Endodermal cell (in vitro differentiated cells): Measurements from ENCODE around the gene CPE. TPM values are rescaled to one million over a fixed set of nuclear protein-coding genes. Genes with fewer than 3 reads are reported as not detected.

Source experiments
- DNase-seq: peaks from one replicate; pipeline ENCODE4 v3.0.0-alpha.2; 2017
- H3K27ac ChIP-seq: 2 replicates; pipeline ENCODE4 v1.5.1; 2013; ENCODE audit warnings: mild to moderate bottlenecking, low read depth, low read length, moderate library complexity
- H3K27me3 ChIP-seq: 2 replicates; pipeline ENCODE4 v1.6.1; 2013; ENCODE audit warnings: mild to moderate bottlenecking, low read length, moderate library complexity; ENCODE audit not compliant: insufficient read depth, control insufficient read depth, poor library complexity, severe bottlenecking
- H3K36me3 ChIP-seq: 2 replicates; pipeline ENCODE4 v1.7.0; 2013; ENCODE audit warnings: mild to moderate bottlenecking, low read length, moderate library complexity; ENCODE audit not compliant: control insufficient read depth, insufficient read depth
- H3K4me1 ChIP-seq: one replicate; pipeline ENCODE4 v1.7.0; 2013; ENCODE audit warnings: low read length; ENCODE audit not compliant: control insufficient read depth, insufficient read depth
- H3K4me3 ChIP-seq: 2 replicates; pipeline ENCODE4 v1.5.1; 2013; ENCODE audit warnings: mild to moderate bottlenecking, low read length, moderate library complexity
- H3K9ac ChIP-seq: 2 replicates; pipeline ENCODE4 v1.6.1; 2013; ENCODE audit warnings: mild to moderate bottlenecking, low read length, moderate library complexity; ENCODE audit not compliant: poor library complexity, severe bottlenecking; ENCODE audit errors: extremely low read depth
- H3K9me3 ChIP-seq: 2 replicates; pipeline ENCODE4 v1.6.1; 2013; ENCODE audit warnings: mild to moderate bottlenecking, low read length, moderate library complexity; ENCODE audit not compliant: control insufficient read depth
- H3K27ac Mint-ChIP-seq: 2 replicates; pipeline ENCODE4 v1.8.0; 2020; ENCODE audit warnings: mixed read lengths
- H3K27me3 Mint-ChIP-seq: 2 replicates; pipeline ENCODE4 v1.8.0; 2021; ENCODE audit warnings: mild to moderate bottlenecking, mixed read lengths; ENCODE audit not compliant: insufficient read depth
- H3K36me3 Mint-ChIP-seq: 2 replicates; pipeline ENCODE4 v1.8.0; 2020; ENCODE audit warnings: low read depth, mixed read lengths
- H3K4me1 Mint-ChIP-seq: 2 replicates; pipeline ENCODE4 v1.8.0; 2020; ENCODE audit warnings: mixed read lengths
- H3K4me3 Mint-ChIP-seq: 2 replicates; pipeline ENCODE4 v1.8.0; 2020; ENCODE audit warnings: mild to moderate bottlenecking, moderate library complexity, mixed read lengths
- H3K9me3 Mint-ChIP-seq: 2 replicates; pipeline ENCODE4 v1.8.0; 2020; ENCODE audit warnings: mild to moderate bottlenecking, mixed read lengths
- WGBS, 2 experiments: methylation state at CpG; one replicate each; pipeline versions ENCODE4 v1.1.5 to v1.1.7; 2013; ENCODE audit warnings: missing lambda C conversion rate in 2 of 2, mixed read lengths in 1 of 2; ENCODE audit not compliant: insufficient coverage in 1 of 2, insufficient read length in 1 of 2; 5-methylcytosine and 5-hydroxymethylcytosine counted together
- total RNA-seq, 2 donors: library from RNA; stranded (reverse); fragmentation: NEBNext Ultra II Directional in 1 of 2; extraction: Animal tissue kit (Norgen Biotek cat#: 25700) in 1 of 2; gene quantifications; 2 replicates in 1 of 2; 3 replicates in 1 of 2; pipeline ENCODE4 v1.2.1, GENCODE V29; 2021
- TF ChIP-seq, protein P1 (sequence below): fragments of 200-600 bp; sonication (generic); conservative IDR thresholded peaks from 2 replicates; pipeline ENCODE4 v1.5.0; 2021; ENCODE audit warnings: antibody characterized with exemption, mild to moderate bottlenecking

Gene CPE
- total RNA-seq, 2 donors from 2014 or later, result 237 to 298 TPM

DNA sequence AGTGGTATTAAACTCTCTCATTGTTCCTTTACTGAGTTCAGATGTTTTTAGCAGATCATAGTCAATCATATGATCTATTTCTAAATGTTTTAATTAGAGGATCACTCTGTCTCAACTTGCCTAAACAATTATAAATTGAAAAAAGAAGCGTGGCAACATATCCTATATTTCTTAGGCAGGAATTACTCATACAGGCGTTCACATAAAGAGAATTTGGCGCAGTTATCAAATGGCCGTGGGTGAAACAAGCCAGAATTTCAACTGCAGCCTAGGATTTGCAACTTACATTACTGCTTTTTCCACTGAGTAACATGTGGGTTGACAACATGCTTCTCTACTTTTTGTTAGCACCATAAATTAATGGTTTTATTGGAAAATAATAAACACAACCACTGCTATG is 141.3 kb downstream of the CPE start:
- Mint-ChIP-seq H3K4me3 (no peak overlapping the region), H3K27ac (no peak overlapping the region), H3K9me3 (no peaks in the 10 kb centered on the region), H3K4me1 (no peaks in the 10 kb centered on the region), H3K27me3 (no peaks in the 10 kb centered on the region), H3K36me3 (no peaks in the 10 kb centered on the region)
- TF ChIP-seq, protein P1, sequence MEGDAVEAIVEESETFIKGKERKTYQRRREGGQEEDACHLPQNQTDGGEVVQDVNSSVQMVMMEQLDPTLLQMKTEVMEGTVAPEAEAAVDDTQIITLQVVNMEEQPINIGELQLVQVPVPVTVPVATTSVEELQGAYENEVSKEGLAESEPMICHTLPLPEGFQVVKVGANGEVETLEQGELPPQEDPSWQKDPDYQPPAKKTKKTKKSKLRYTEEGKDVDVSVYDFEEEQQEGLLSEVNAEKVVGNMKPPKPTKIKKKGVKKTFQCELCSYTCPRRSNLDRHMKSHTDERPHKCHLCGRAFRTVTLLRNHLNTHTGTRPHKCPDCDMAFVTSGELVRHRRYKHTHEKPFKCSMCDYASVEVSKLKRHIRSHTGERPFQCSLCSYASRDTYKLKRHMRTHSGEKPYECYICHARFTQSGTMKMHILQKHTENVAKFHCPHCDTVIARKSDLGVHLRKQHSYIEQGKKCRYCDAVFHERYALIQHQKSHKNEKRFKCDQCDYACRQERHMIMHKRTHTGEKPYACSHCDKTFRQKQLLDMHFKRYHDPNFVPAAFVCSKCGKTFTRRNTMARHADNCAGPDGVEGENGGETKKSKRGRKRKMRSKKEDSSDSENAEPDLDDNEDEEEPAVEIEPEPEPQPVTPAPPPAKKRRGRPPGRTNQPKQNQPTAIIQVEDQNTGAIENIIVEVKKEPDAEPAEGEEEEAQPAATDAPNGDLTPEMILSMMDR, result no peak
- Histone ChIP-seq H3K27me3 (no peaks in the 10 kb centered on the region), H3K4me3 (no peak overlapping the region), H3K27ac (no peak overlapping the region), H3K9ac (no peak overlapping the region), H3K4me1 (no peaks in the 10 kb centered on the region), H3K36me3 (no peaks in the 10 kb centered on the region), H3K9me3 (no peaks in the 10 kb centered on the region)
- 81 to 91% methylated on average over 4 of the region's 4 CpGs for WGBS, 2 experiments
- no peak for DNase-seq

DNA sequence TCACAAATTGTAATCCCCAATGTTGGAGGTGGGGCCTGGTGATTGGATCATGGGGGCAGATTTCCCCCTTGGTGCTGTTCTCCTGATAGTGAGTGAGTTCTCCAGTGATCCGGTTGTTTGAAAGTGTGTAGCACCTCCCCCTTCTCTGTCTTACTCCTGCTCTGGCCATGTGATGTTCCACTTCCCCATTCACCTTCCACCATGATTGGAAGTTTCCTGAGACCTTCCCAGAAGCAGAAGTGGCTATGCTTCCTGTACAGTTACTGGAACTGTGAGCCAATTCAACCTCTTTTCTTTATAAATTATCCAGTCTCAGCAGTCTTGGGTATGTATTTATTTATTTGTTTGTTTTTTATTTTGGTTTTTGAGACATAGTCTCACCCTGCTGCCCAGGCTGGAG is 143.2 kb downstream of the CPE start:
- Mint-ChIP-seq H3K36me3 (no peaks in the 10 kb centered on the region), H3K27ac (no peak overlapping the region), H3K4me1 (no peaks in the 10 kb centered on the region), H3K4me3 (no peak overlapping the region), H3K9me3 (no peaks in the 10 kb centered on the region), H3K27me3 (peaks cover 2% of the 10 kb centered on the region)
- Histone ChIP-seq H3K4me3 (no peak overlapping the region), H3K27me3 (no peaks in the 10 kb centered on the region), H3K4me1 (no peaks in the 10 kb centered on the region), H3K36me3 (no peaks in the 10 kb centered on the region), H3K9ac (no peak overlapping the region), H3K27ac (no peak overlapping the region), H3K9me3 (no peaks in the 10 kb centered on the region)
- DNase-seq, result no peak
- TF ChIP-seq, protein P1, result no peak
- WGBS, 2 experiments, result 100% methylated on average over 1 of the region's 1 CpG; no CpG with 5 or more reads in 1 of the 2 experiments

DNA sequence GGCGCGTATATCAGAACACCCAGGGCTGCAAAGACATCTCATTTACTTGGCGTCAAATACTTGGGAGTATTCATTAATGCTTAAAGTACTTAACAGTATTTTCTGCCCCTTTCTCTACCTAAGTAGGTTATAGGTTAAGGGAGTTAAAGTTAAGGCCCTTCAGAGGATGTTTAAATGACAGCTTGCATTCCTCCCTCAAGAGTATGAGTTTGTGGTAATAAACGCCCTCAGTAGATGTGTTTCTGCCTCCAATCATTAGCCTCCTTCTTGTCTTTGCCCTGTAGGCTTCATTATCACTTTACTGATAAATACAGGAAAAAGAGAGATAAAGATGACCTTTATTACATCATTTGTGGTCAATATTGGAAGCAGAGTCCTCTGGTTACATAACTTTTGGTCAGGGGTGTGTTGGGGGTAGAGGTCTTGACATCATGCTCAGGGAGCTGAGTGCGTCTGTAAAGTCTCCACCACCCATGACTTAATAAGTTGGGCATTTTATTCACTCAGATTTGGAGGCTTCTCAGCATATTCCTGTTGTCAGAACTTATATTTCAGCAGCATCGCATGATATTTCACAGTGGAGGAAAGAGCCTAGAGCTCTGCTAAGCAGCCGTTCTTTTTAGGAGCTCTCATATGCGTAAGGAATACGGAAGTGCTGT is 145.9 kb downstream of the CPE start:
- Mint-ChIP-seq H3K4me3 (no peak overlapping the region), H3K36me3 (no peaks in the 10 kb centered on the region), H3K27ac (no peak overlapping the region), H3K9me3 (peaks cover 5% of the 10 kb centered on the region), H3K4me1 (no peaks in the 10 kb centered on the region), H3K27me3 (peaks cover 2% of the 10 kb centered on the region)
- H3K4me1 ChIP-seq, result no peaks in the 10 kb centered on the region
- TF ChIP-seq, protein P1, result no peak
- H3K9ac ChIP-seq, result no peak overlapping the region
- H3K36me3 ChIP-seq, result no peaks in the 10 kb centered on the region
- no peak overlapping the region for H3K27ac ChIP-seq
- no peak overlapping the region for H3K4me3 ChIP-seq
- 92 to 95% methylated on average over 7 to 9 of the region's 9 CpGs for WGBS, 2 experiments
- peaks cover 3% of the 10 kb centered on the region for H3K9me3 ChIP-seq
- H3K27me3 ChIP-seq, result no peaks in the 10 kb centered on the region
- no peak for DNase-seq
